Measurements from ENCODE around the gene ASPA. TPM values are rescaled to one million over a fixed set of nuclear protein-coding genes. Genes with fewer than 3 reads are reported as not detected.
"Not testable (repeated sequence)": the region's sequence is repeated elsewhere in the genome, so short reads cannot be mapped to it uniquely, and the experiment has no call there.

The ASPA gene
- total RNA-seq, 4 donors from 2014 or later, result 11.4 to 27.7 (median 17.0) TPM

DNA sequence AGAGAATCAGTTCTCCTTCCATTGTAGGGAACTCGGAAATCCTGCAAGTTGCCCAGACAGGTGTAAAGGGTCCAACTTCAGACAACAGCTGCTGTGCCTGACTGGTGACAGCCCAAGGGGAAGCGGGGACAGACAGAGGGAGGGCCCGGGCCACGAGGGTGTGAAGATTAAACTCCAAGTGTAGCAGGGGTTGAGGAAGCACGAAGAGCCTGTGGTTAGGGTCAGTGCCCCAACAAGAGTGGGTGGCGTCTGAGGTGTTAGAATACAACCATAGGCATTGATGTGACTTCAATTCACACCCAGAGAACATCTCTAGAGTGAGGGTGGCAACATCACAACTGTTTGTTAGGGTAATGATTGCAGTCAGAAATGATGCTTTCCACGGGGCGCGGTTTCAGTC lies 39.1 kb downstream of the ASPA start:
- TF ChIP-seq POLR2A (IDR thresholded peaks at IDR 0.05), result no peak
- TF ChIP-seq, protein P1, sequence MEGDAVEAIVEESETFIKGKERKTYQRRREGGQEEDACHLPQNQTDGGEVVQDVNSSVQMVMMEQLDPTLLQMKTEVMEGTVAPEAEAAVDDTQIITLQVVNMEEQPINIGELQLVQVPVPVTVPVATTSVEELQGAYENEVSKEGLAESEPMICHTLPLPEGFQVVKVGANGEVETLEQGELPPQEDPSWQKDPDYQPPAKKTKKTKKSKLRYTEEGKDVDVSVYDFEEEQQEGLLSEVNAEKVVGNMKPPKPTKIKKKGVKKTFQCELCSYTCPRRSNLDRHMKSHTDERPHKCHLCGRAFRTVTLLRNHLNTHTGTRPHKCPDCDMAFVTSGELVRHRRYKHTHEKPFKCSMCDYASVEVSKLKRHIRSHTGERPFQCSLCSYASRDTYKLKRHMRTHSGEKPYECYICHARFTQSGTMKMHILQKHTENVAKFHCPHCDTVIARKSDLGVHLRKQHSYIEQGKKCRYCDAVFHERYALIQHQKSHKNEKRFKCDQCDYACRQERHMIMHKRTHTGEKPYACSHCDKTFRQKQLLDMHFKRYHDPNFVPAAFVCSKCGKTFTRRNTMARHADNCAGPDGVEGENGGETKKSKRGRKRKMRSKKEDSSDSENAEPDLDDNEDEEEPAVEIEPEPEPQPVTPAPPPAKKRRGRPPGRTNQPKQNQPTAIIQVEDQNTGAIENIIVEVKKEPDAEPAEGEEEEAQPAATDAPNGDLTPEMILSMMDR (IDR thresholded peaks at IDR 0.05), result no peak
- DNase-seq, result no peak
- Histone ChIP-seq H3K27me3 (no peaks in the 10 kb centered on the region), H3K36me3 (no peaks in the 10 kb centered on the region), H3K4me1 (no peaks in the 10 kb centered on the region), H3K9me3 (no peaks in the 10 kb centered on the region), H3K4me3 (no peak overlapping the region), H3K27ac (no peak overlapping the region)

GRCh38 chr17:3519472-3519871 lies 43.7 kb downstream of the ASPA start:
- DNase-seq, H3K36me3 ChIP-seq: not testable (repeated sequence)

GRCh38 chr17:3524024-3524423 lies 48.2 kb downstream of the ASPA start:
- Histone ChIP-seq H3K4me3 (no peak overlapping the region), H3K36me3 (no peaks in the 10 kb centered on the region), H3K27me3 (no peaks in the 10 kb centered on the region), H3K4me1 (no peaks in the 10 kb centered on the region), H3K27ac (no peak overlapping the region), H3K9me3 (no peaks in the 10 kb centered on the region)
- TF ChIP-seq, protein P1 (IDR thresholded peaks at IDR 0.05), result no peak
- no peak for TF ChIP-seq POLR2A (IDR thresholded peaks at IDR 0.05)
- no peak for DNase-seq

More at GRCh38 chr17:3519472-3519871, 43.7 kb downstream of the ASPA start:
- not testable (repeated sequence) for H3K27me3 ChIP-seq, H3K9me3 ChIP-seq, H3K27ac ChIP-seq, H3K4me3 ChIP-seq, H3K4me1 ChIP-seq

GRCh38 chr17:3526491-3526890 lies 50.7 kb downstream of the ASPA start:
- peaks cover 0 to 8% (median 0%) of the 10 kb centered on the region in 4 donors for H3K4me1 ChIP-seq
- no peak for DNase-seq
- H3K36me3 ChIP-seq, result no peaks in the 10 kb centered on the region
- H3K27ac ChIP-seq, result no peak overlapping the region
- H3K9me3 ChIP-seq, result no peaks in the 10 kb centered on the region
- no peak overlapping the region for H3K4me3 ChIP-seq
- no peak for TF ChIP-seq POLR2A (IDR thresholded peaks at IDR 0.05)
- TF ChIP-seq, protein P1 (IDR thresholded peaks at IDR 0.05), result no peak
- H3K27me3 ChIP-seq, result no peaks in the 10 kb centered on the region

DNA sequence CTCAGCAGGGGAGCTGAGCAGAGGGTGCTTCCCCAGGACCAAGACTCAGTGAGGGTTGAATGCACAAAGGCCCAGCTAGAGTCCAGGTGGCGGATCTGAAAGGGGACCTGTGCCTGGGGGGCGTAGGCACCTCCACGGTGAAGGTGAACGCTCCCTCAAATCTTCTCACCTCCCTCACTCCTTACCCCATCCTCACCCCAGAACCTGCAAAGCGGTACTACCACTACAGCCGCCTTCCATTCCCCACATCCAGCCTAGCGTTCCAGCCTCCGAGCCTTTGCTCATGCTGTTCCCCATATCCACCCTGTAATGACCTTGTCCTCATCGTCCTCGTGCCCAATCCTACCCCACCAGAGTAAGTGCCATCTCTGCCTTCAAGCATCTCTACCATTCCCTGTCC lies 51.2 kb downstream of the ASPA start:
- TF ChIP-seq, protein P1 (IDR thresholded peaks at IDR 0.05), result no peak
- no peak for TF ChIP-seq POLR2A (IDR thresholded peaks at IDR 0.05)

GRCh38 chr17:3527468-3527867 lies 51.7 kb downstream of the ASPA start:
- no peak for TF ChIP-seq POLR2A (IDR thresholded peaks at IDR 0.05)
- no peaks in the 10 kb centered on the region for H3K36me3 ChIP-seq
- H3K4me1 ChIP-seq, result peaks cover 0 to 8% (median 0%) of the 10 kb centered on the region in 4 donors
- H3K4me3 ChIP-seq, result no peak overlapping the region
- no peaks in the 10 kb centered on the region for H3K9me3 ChIP-seq
- H3K27me3 ChIP-seq, result no peaks in the 10 kb centered on the region
- H3K27ac ChIP-seq, result no peak overlapping the region
- no peak for DNase-seq

More for the DNA sequence above, 51.2 kb downstream of the ASPA start:
- Histone ChIP-seq H3K27ac (no peak overlapping the region), H3K36me3 (no peaks in the 10 kb centered on the region), H3K27me3 (no peaks in the 10 kb centered on the region), H3K4me3 (no peak overlapping the region), H3K9me3 (no peaks in the 10 kb centered on the region), H3K4me1 (peaks cover 0 to 8% (median 0%) of the 10 kb centered on the region in 4 donors)
- DNase-seq, result no peak

DNA sequence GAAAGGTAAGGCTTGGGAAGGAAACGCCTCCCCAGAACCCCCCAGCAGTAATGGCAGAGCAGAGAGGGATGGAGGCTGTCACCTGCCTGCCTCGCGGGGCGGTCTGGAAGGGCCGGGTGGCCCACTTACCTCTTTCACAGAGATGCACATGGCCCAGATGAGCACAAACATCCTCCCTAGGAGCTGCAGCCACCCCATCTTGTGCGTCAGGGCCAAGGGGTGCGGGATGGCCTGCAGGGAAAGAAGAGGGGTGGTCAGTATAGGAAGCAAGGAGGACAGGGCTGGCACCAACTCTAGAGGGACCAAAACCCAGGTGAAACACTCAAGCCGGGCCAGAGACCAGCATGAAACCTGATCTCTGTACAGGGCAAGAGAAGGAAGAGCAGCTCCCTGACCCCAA lies 52.1 kb downstream of the ASPA start:
- Histone ChIP-seq H3K4me1 (peaks cover 0 to 8% (median 0%) of the 10 kb centered on the region in 4 donors), H3K4me3 (no peak overlapping the region), H3K36me3 (no peaks in the 10 kb centered on the region), H3K27me3 (no peaks in the 10 kb centered on the region), H3K27ac (no peak overlapping the region), H3K9me3 (no peaks in the 10 kb centered on the region)
- no peak for DNase-seq
- no peak for TF ChIP-seq POLR2A (IDR thresholded peaks at IDR 0.05)
- TF ChIP-seq, protein P1 (IDR thresholded peaks at IDR 0.05), result no peak
